H1 (cell line): ENCODE measurements around the gene KAZALD1. TPM values are rescaled to one million over a fixed set of nuclear protein-coding genes. Genes with fewer than 3 reads are reported as not detected.

Source experiments
- CTCF ChIA-PET: fragments of 300-600 bp; sonication (Branson Sonifier 250); formaldehyde crosslinking; loops from one replicate; lab custom pipeline; 2021; ENCODE audit not compliant: partially characterized antibody; lab: Charles Lee
- POLR2A ChIA-PET: fragments of 300-600 bp; sonication (Branson Sonifier 250); formaldehyde crosslinking; loops from one replicate; lab custom pipeline; 2021; ENCODE audit warnings: inconsistent platforms; ENCODE audit not compliant: partially characterized antibody; lab: Charles Lee
- DNase-seq, 2 experiments: peaks; one replicate each; pipeline versions ENCODE4 v3.0.0 to v3.0.0-alpha.2; 2010 to 2022; ENCODE audit warnings: low spot score in 2 of 2, low read depth in 1 of 2, mixed read lengths in 1 of 2
- FAIRE-seq: peaks from 2 replicates; lab custom pipeline; 2011; peaks lifted over from hg19 to GRCh38; lab: Jason Lieb, UNC
- H2AFZ ChIP-seq: 2 replicates; pipeline ENCODE4 v1.8.1; 2012; ENCODE audit warnings: low read length, inconsistent platforms
- H2AK5ac ChIP-seq: 2 replicates; pipeline ENCODE4 v1.6.1; 2013; ENCODE audit warnings: low read depth, low read length
- H2BK120ac ChIP-seq: replicated peaks from 2 replicates; pipeline ENCODE3; 2013; ENCODE audit warnings: low read depth, low read length, inconsistent platforms
- H2BK12ac ChIP-seq: 2 replicates; pipeline ENCODE4 v1.6.1; 2013; ENCODE audit warnings: low read depth, low read length
- H2BK15ac ChIP-seq: 2 replicates; pipeline ENCODE4 v1.6.1; 2013; ENCODE audit warnings: low read length
- H2BK20ac ChIP-seq: 2 replicates; pipeline ENCODE4 v1.6.1; 2013; ENCODE audit warnings: low read length
- H2BK5ac ChIP-seq: 2 replicates; pipeline ENCODE4 v1.6.1; 2013; ENCODE audit warnings: low read depth, low read length
- H3K14ac ChIP-seq: 2 replicates; pipeline ENCODE4 v1.6.1; 2013; ENCODE audit warnings: inconsistent platforms; ENCODE audit not compliant: insufficient read length
- H3K18ac ChIP-seq: 2 replicates; pipeline ENCODE4 v1.6.1; 2013; ENCODE audit warnings: low read length; ENCODE audit errors: extremely low read depth
- H3K23ac ChIP-seq: 2 replicates; pipeline ENCODE4 v1.6.1; 2013; ENCODE audit warnings: inconsistent platforms; ENCODE audit not compliant: insufficient read length
- H3K23me2 ChIP-seq: 2 replicates; pipeline ENCODE4 v1.6.1; 2013; ENCODE audit warnings: low read depth, low read length
- H3K27ac ChIP-seq: 2 replicates; pipeline ENCODE4 v1.6.1; 2011; ENCODE audit warnings: low read depth, low read length, inconsistent platforms
- H3K27me3 ChIP-seq, 4 experiments: replicated peaks in 1 of 4; 1 replicate in 1 of 4; 2 replicates in 3 of 4; pipeline versions ENCODE4 v1.6.1 to v1.8.1; 2011 to 2013; ENCODE audit warnings: low read length in 3 of 4, mild to moderate bottlenecking in 3 of 4, inconsistent platforms in 2 of 4, mixed read lengths in 2 of 4, moderate library complexity in 1 of 4; ENCODE audit not compliant: control insufficient read depth in 3 of 4, insufficient read depth in 3 of 4; ENCODE audit errors: extremely low read depth in 1 of 4
- H3K36me3 ChIP-seq, 4 experiments: 2 replicates each; pipeline versions ENCODE4 v1.6.1 to v1.8.1; 2011 to 2013; ENCODE audit warnings: mild to moderate bottlenecking in 4 of 4, low read length in 3 of 4, moderate library complexity in 2 of 4, control low read depth in 1 of 4, inconsistent platforms in 1 of 4; ENCODE audit not compliant: insufficient read depth in 4 of 4, control insufficient read depth in 2 of 4
- H3K4ac ChIP-seq: replicated peaks from 2 replicates; pipeline ENCODE3; 2013; ENCODE audit warnings: low read length, low read depth, mixed read lengths, inconsistent platforms; ENCODE audit not compliant: insufficient read length
- H3K4me1 ChIP-seq, 4 experiments: replicated peaks in 1 of 4; 1 replicate in 1 of 4; 2 replicates in 3 of 4; pipeline versions ENCODE4 v1.6.1 to v1.8.1; 2011 to 2013; ENCODE audit warnings: low read length in 3 of 4, inconsistent platforms in 2 of 4, mixed read lengths in 1 of 4; ENCODE audit not compliant: insufficient read depth in 4 of 4, control insufficient read depth in 3 of 4
- H3K4me2 ChIP-seq, 2 experiments: 2 replicates each; pipeline versions ENCODE4 v1.6.1 to v1.8.1; 2011 to 2013; ENCODE audit warnings: low read depth in 2 of 2, low read length in 2 of 2, control low read depth in 1 of 2, inconsistent platforms in 1 of 2, mild to moderate bottlenecking in 1 of 2; ENCODE audit not compliant: insufficient read depth in 1 of 2
- H3K4me3 ChIP-seq, 4 experiments: fragments of 200-600, 300-600 bp in 1 of 4; sonication (generic), shearing (Covaris generic), sonication (Bioruptor Twin) in 1 of 4; 2 replicates each; pipeline versions ENCODE4 v1.5.1 to v1.8.1; 2011 to 2016; ENCODE audit warnings: low read length in 4 of 4, low read depth in 3 of 4, control low read depth in 2 of 4, inconsistent platforms in 2 of 4, mild to moderate bottlenecking in 2 of 4, mixed read lengths in 1 of 4, moderate library complexity in 1 of 4; ENCODE audit not compliant: insufficient read depth in 2 of 4; ENCODE audit errors: extremely low read depth in 1 of 4
- H3K56ac ChIP-seq: replicated peaks from 2 replicates; pipeline ENCODE3; 2013; ENCODE audit warnings: low read depth, mild to moderate bottlenecking, mixed read lengths, low read length, inconsistent platforms; ENCODE audit not compliant: insufficient read length
- H3K79me1 ChIP-seq: 2 replicates; pipeline ENCODE4 v1.6.1; 2013; ENCODE audit warnings: low read depth, low read length, control low read depth
- H3K79me2 ChIP-seq, 2 experiments: 2 replicates each; pipeline versions ENCODE4 v1.6.1 to v1.8.1; 2012 to 2013; ENCODE audit warnings: low read length in 2 of 2, mild to moderate bottlenecking in 2 of 2, inconsistent platforms in 1 of 2; ENCODE audit not compliant: insufficient read depth in 2 of 2, control insufficient read depth in 1 of 2
- H3K9ac ChIP-seq, 4 experiments: replicated peaks in 1 of 4; 1 replicate in 1 of 4; 2 replicates in 3 of 4; pipeline versions ENCODE4 v1.6.1 to v1.8.1; 2011 to 2013; ENCODE audit warnings: low read depth in 3 of 4, low read length in 3 of 4, control low read depth in 2 of 4, mild to moderate bottlenecking in 2 of 4, moderate library complexity in 2 of 4, inconsistent platforms in 1 of 4; ENCODE audit errors: extremely low read depth in 1 of 4
- H3K9me3 ChIP-seq, 2 experiments: 2 replicates each; pipeline versions ENCODE4 v1.6.1 to v1.8.1; 2012 to 2013; ENCODE audit warnings: mild to moderate bottlenecking in 2 of 2, moderate library complexity in 2 of 2, control low read depth in 1 of 2, inconsistent platforms in 1 of 2, low read depth in 1 of 2, low read length in 1 of 2, mixed read lengths in 1 of 2; ENCODE audit not compliant: insufficient read depth in 2 of 2
- H4K20me1 ChIP-seq, 2 experiments: replicated peaks in 1 of 2; 2 replicates each; pipeline versions ENCODE3 to v1.8.1; 2011 to 2013; ENCODE audit warnings: inconsistent platforms in 2 of 2, low read length in 2 of 2, mild to moderate bottlenecking in 1 of 2; ENCODE audit not compliant: insufficient read depth in 2 of 2, control insufficient read depth in 1 of 2
- H4K5ac ChIP-seq: 2 replicates; pipeline ENCODE4 v1.6.1; 2013; ENCODE audit warnings: low read length, low read depth, mixed read lengths, inconsistent platforms; ENCODE audit not compliant: insufficient read length
- H4K8ac ChIP-seq: 2 replicates; pipeline ENCODE4 v1.8.0; 2013; ENCODE audit warnings: mild to moderate bottlenecking, moderate library complexity, low read length, inconsistent platforms; ENCODE audit not compliant: insufficient read depth; ENCODE audit errors: extremely low read depth
- H4K91ac ChIP-seq: replicated peaks from 2 replicates; pipeline ENCODE3; 2013; ENCODE audit warnings: low read length, mixed read lengths, inconsistent platforms; ENCODE audit not compliant: insufficient read length
- BACH1 ChIP-seq: IDR thresholded peaks from 2 replicates; pipeline ENCODE4 v1.6.1; 2012; ENCODE audit warnings: low read length, improper control_type of control experiment
- BCL11A ChIP-seq, 2 experiments: IDR thresholded peaks; one replicate each; pipeline ENCODE4 v1.6.1; 2011; ENCODE audit warnings: low read depth in 2 of 2, low read length in 2 of 2, mild to moderate bottlenecking in 2 of 2
- CBX5 ChIP-seq: fragments of 300-800, 300-1000 bp; sonication (generic); IDR thresholded peaks from 2 replicates; pipeline ENCODE4 v1.7.1; 2016; ENCODE audit warnings: antibody characterized with exemption, low read length, low read depth
- EP300 ChIP-seq, 2 experiments: IDR thresholded peaks; 1 replicate in 1 of 2; 2 replicates in 1 of 2; pipeline ENCODE4 v1.6.1; 2011 to 2012; ENCODE audit warnings: low read depth in 2 of 2, low read length in 2 of 2, mild to moderate bottlenecking in 2 of 2, borderline replicate concordance in 1 of 2, inconsistent platforms in 1 of 2, moderate library complexity in 1 of 2
- GABPA ChIP-seq: IDR thresholded peaks from 2 replicates; pipeline ENCODE4 v1.6.1; 2011; ENCODE audit warnings: mild to moderate bottlenecking, low read length, moderate library complexity, borderline replicate concordance; ENCODE audit not compliant: insufficient read depth
- POU5F1 ChIP-seq: IDR thresholded peaks from 2 replicates; pipeline ENCODE4 v1.6.1; 2011; ENCODE audit warnings: low read depth, mild to moderate bottlenecking, low read length, moderate library complexity
- SIN3A ChIP-seq, 2 experiments: IDR thresholded peaks in 1 of 2; conservative IDR thresholded peaks in 1 of 2; 2 replicates each; pipeline ENCODE4 v1.6.1; 2011 to 2012; ENCODE audit warnings: low read length in 2 of 2, improper control_type of control experiment in 1 of 2, low read depth in 1 of 2, mild to moderate bottlenecking in 1 of 2
- SIRT6 ChIP-seq: IDR thresholded peaks from one replicate; pipeline ENCODE4 v1.7.1; 2012; ENCODE audit warnings: low read length, inconsistent platforms
- TBP ChIP-seq: IDR thresholded peaks from 2 replicates; pipeline ENCODE4 v1.6.1; 2011; ENCODE audit warnings: low read depth, low read length, improper control_type of control experiment
- TEAD4 ChIP-seq: IDR thresholded peaks from 2 replicates; pipeline ENCODE4 v1.6.1; 2012; ENCODE audit warnings: low read depth, low read length, inconsistent platforms, mixed read lengths
- ZNF274 ChIP-seq: IDR thresholded peaks from 2 replicates; pipeline ENCODE4 v1.7.0; 2012; ENCODE audit warnings: low read length, borderline replicate concordance; ENCODE audit errors: extremely low read depth
- WGBS, 2 experiments: shearing (Covaris generic) in 1 of 2; methylation state at CpG; one replicate each; pipeline versions ENCODE4 v1.1.6 to v1.1.7; 2013 to 2015; ENCODE audit warnings: low lambda C conversion rate in 2 of 2, mixed read lengths in 2 of 2, inconsistent platforms in 1 of 2, low coverage in 1 of 2, missing lambda C conversion rate in 1 of 2; ENCODE audit not compliant: insufficient replicate concordance in 2 of 2, insufficient coverage in 1 of 2, insufficient read length in 1 of 2; ENCODE audit errors: extremely low coverage in 1 of 2, missing lambda C conversion rate in 1 of 2; 5-methylcytosine and 5-hydroxymethylcytosine counted together
- polyA plus RNA-seq, 7 experiments: library from polyadenylated mRNA; depleted of rRNA in 3 of 7; stranded (reverse) in 5 of 7; unstranded in 2 of 7; fragments of >200 nt in 5 of 7; fragments of 200-250 nt in 2 of 7; gene quantifications; 1 replicate in 5 of 7; 2 replicates in 1 of 7; 4 replicates in 1 of 7; pipeline versions ENCODE4 v1.2.1 to v1.2.3, GENCODE V29; 2011 to 2013; ENCODE audit warnings: missing spikeins in 2 of 7, mixed read lengths in 2 of 7
- total RNA-seq: library from RNA; stranded (reverse); fragmentation: NEBNext Ultra II Directional; extraction: Animal tissue kit (Norgen Biotek cat#: 25700); gene quantifications from 2 replicates; pipeline ENCODE4 v1.2.1, GENCODE V29; 2021
- TF ChIP-seq, protein P1 (sequence below): IDR thresholded peaks from 2 replicates; pipeline ENCODE4 v1.6.1; 2012; ENCODE audit warnings: inconsistent platforms

KAZALD1 gene
- total and polyA plus RNA-seq, 2 of the 8 experiments (the other 6 are each of a cell fraction or from before 2014, with no cell fraction given) = 0.65 to 1.9 TPM

DNA sequence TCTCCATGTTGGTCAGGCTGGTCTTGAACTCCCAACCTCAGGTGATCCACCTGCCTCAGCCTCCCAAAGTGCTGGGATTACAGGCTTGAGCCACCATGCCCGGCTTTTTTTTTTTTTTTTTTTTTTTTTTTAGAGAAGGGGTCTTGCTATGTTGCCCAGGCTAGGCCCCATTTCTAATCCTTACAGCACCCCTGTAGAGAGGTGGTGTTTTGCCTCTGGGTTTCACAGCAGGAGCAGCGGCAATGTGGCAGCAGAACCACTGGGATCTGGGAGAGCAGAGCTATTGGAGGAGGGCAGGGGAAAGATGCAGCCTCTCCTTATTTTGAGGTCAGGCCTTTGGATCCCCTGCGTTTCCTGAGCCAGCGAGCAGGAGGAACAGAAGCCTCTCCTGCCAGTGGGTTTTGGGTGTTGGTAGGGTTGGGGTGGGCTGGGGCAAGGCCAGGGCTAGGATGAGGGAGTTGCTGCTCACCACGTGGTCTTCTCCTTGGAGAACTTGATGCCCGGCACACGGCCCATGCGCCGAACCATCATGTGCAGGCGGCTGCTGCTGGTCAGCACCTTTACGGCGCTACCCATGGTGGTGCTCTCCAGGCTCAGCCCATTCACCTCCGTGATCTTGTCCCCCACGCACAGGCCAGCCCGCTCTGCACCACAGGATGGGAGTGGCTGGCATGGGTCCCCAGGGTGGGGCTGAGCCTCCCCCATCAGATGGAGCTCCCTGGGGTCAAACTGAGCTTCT lies 38.7 kb upstream of the KAZALD1 start:
- no peak overlapping the region for H3K27ac ChIP-seq
- H2BK120ac ChIP-seq = no peak overlapping the region
- H2AK5ac ChIP-seq = no peak overlapping the region
- no peak overlapping the region for H3K9ac ChIP-seq
- H3K23ac ChIP-seq = no peak overlapping the region
- no peak overlapping the region for H3K4me2 ChIP-seq
- no peak overlapping the region for H4K5ac ChIP-seq
- H3K9me3 ChIP-seq = no peaks in the 10 kb centered on the region
- peaks cover 0 to 6% (median 3%) of the 10 kb centered on the region in 4 experiments; a peak in 4 of 7 replicates for H3K4me1 ChIP-seq
- H2BK5ac ChIP-seq = no peak overlapping the region
- 93% methylated on average over 11 of the region's 15 CpGs; no CpG with 5 or more reads in 1 of the 2 experiments for WGBS, 2 experiments
- no peak overlapping the region for H4K8ac ChIP-seq
- no peak overlapping the region for H3K56ac ChIP-seq
- H3K36me3 ChIP-seq = no peaks in the 10 kb centered on the region
- no peak overlapping the region for H2BK15ac ChIP-seq
- no peak overlapping the region for H3K4ac ChIP-seq
- H2BK12ac ChIP-seq = no peak overlapping the region
- H3K27me3 ChIP-seq = peaks cover 7 to 19% (median 14%) of the 10 kb centered on the region in 4 experiments
- H3K4me3 ChIP-seq = no peak overlapping the region
- H2BK20ac ChIP-seq = no peak overlapping the region
- no peak overlapping the region for H3K18ac ChIP-seq
- no peak overlapping the region for H2AFZ ChIP-seq
- CTCF ChIA-PET = interaction anchor here (0.7 to 51.8 kb wide), 6 partner anchors 6 to 1223 kb away, joined by 3 to 2176 read pairs (median 84); partner anchors contain the start of gene KAZALD1
- POLR2A ChIA-PET = interaction anchor here (1.1 kb wide), 1 partner anchor 9 kb away, joined by 4 read pairs; no protein-coding TSS in a partner anchor
- peaks cover 7% of the 10 kb centered on the region; the same call in 1 of the 2 replicates for H3K23me2 ChIP-seq
- peaks cover 0 to 1% of the 10 kb centered on the region in 2 experiments for H4K20me1 ChIP-seq
- no peak for DNase-seq
- H4K91ac ChIP-seq = no peak overlapping the region
- H3K79me1 ChIP-seq = no peaks in the 10 kb centered on the region
- no peaks in the 10 kb centered on the region for H3K79me2 ChIP-seq
- FAIRE-seq = no peak
- H3K14ac ChIP-seq = no peak overlapping the region
- no peak for TF ChIP-seq POU5F1
- TF ChIP-seq CBX5 = no peak
- no peak for TF ChIP-seq GABPA
- no peak for TF ChIP-seq EP300 (IDR thresholded peaks at IDR 0.05; ENCODE audit: borderline replicate concordance in 1 of 2, low read depth in 2 of 2, low read length in 2 of 2)
- TF ChIP-seq BACH1 = no peak
- no peak for TF ChIP-seq ZNF274
- TF ChIP-seq SIRT6 = no peak
- no peak for TF ChIP-seq TEAD4
- TF ChIP-seq, protein P1, sequence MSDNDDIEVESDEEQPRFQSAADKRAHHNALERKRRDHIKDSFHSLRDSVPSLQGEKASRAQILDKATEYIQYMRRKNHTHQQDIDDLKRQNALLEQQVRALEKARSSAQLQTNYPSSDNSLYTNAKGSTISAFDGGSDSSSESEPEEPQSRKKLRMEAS = no peak
- TF ChIP-seq BCL11A (IDR thresholded peaks at IDR 0.05; ENCODE audit: low read depth in 2 of 2, low read length in 2 of 2) = no peak
- TF ChIP-seq TBP = no peak
- TF ChIP-seq SIN3A (conservative IDR thresholded peaks at IDR 0.05 in 1 of 2, IDR thresholded peaks at IDR 0.05 in 1 of 2; ENCODE audit: low read depth in 1 of 2, low read length in 2 of 2) = no peak
